ENCODE data around the gene GPR160.

GPR160 gene

DNA sequence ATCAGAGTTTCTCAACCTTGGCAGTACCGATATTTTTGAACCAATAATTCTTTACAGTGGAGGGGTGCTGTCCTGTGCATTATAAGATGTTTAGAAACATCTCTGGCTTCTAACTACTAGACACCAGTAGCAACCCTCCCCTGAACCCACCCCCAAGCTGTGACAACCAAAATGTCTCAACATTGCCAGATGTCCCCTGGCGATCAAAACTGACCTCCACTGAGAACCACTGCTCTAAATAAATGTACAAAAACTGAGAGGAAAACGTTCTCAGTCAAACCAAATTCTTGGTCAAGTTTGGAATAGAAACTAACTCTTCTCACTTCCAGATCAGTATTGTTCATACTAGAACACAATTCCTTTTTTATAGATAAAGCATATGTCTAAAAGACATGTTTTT is 58.5 kb downstream of the GPR160 start:
- TF ChIP-seq EZH2phosphoT487 (IDR thresholded peaks at IDR 0.05; ENCODE audit: borderline replicate concordance), result no peak
- no peak for TF ChIP-seq CTCF (conservative IDR thresholded peaks at IDR 0.05; ENCODE audit: low read length)
- H4K20me1 ChIP-seq (ENCODE audit: insufficient read depth, low read length, poor library complexity, severe bottlenecking), result no peaks in the 10 kb centered on the region
- no peaks in the 10 kb centered on the region for H3K27me3 ChIP-seq (ENCODE audit: insufficient read depth, low read length, poor library complexity, severe bottlenecking)
- H3K36me3 ChIP-seq (ENCODE audit: insufficient read depth, low read length), result peaks cover 90% of the 10 kb centered on the region
- H3K4me1 ChIP-seq (ENCODE audit: insufficient read depth, low read length, poor library complexity, severe bottlenecking), result no peaks in the 10 kb centered on the region
- H3K4me3 ChIP-seq (ENCODE audit: low read length, poor library complexity, severe bottlenecking), result no peak overlapping the region
- no peak overlapping the region for H3K9ac ChIP-seq (ENCODE audit: low read depth, low read length, poor library complexity, severe bottlenecking)
- H3K4me2 ChIP-seq (ENCODE audit: low read depth, low read length, poor library complexity, severe bottlenecking), result no peak overlapping the region
- H2AFZ ChIP-seq (ENCODE audit: low read length), result no peak overlapping the region
- H3K79me2 ChIP-seq (ENCODE audit: insufficient read depth, low read length), result no peaks in the 10 kb centered on the region
- H3F3A ChIP-seq (ENCODE audit: low read depth), result no peaks in the 10 kb centered on the region
- H3K9me2 ChIP-seq (replicated peaks; ENCODE audit: low read depth, low read length), result no peaks in the 10 kb centered on the region
- H3K9me3 ChIP-seq (ENCODE audit: insufficient read depth, low read depth, low read length), result no peaks in the 10 kb centered on the region

GRCh38 chr3:170098753-170099152 is 61.0 kb downstream of the GPR160 start:
- Histone ChIP-seq H3F3A (ENCODE audit: low read depth) (no peaks in the 10 kb centered on the region), H3K36me3 (ENCODE audit: insufficient read depth, low read length) (peaks cover 93% of the 10 kb centered on the region), H3K4me2 (ENCODE audit: low read depth, low read length, poor library complexity, severe bottlenecking) (no peak overlapping the region), H3K9ac (ENCODE audit: low read depth, low read length, poor library complexity, severe bottlenecking) (no peak overlapping the region), H3K27me3 (ENCODE audit: insufficient read depth, low read length, poor library complexity, severe bottlenecking) (no peaks in the 10 kb centered on the region), H3K79me2 (ENCODE audit: insufficient read depth, low read length) (no peaks in the 10 kb centered on the region), H4K20me1 (ENCODE audit: insufficient read depth, low read length, poor library complexity, severe bottlenecking) (no peaks in the 10 kb centered on the region), H3K4me1 (ENCODE audit: insufficient read depth, low read length, poor library complexity, severe bottlenecking) (no peaks in the 10 kb centered on the region), H2AFZ (ENCODE audit: low read length) (no peak overlapping the region), H3K9me2 (replicated peaks; ENCODE audit: low read depth, low read length) (no peaks in the 10 kb centered on the region), H3K9me3 (ENCODE audit: insufficient read depth, low read depth, low read length) (no peaks in the 10 kb centered on the region), H3K4me3 (ENCODE audit: low read length, poor library complexity, severe bottlenecking) (no peak overlapping the region)
- TF ChIP-seq EZH2phosphoT487 (IDR thresholded peaks at IDR 0.05; ENCODE audit: borderline replicate concordance) (no peak), CTCF (conservative IDR thresholded peaks at IDR 0.05; ENCODE audit: low read length) (no peak)

DNA sequence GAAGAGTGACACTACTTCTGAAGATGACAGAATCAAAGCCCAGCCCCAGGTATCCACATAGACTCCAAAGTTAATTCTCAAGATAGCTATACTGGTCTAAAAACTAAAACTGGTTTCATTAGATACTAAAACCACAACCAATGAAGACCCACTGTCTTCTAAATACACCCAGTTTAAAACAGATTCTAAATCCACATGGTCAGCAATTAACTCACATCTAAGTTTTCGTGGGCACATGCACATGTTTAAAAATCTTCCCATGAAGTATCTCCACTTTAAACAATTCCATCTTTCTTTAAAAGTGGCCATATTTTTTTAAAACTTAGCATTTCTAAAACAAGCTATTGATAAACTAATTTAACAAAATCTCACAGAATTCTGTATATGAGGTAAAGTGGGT is 63.1 kb downstream of the GPR160 start:
- Histone ChIP-seq H3K9ac (ENCODE audit: low read depth, low read length, poor library complexity, severe bottlenecking) (no peak overlapping the region), H3K4me3 (ENCODE audit: low read length, poor library complexity, severe bottlenecking) (no peak overlapping the region), H3K4me2 (ENCODE audit: low read depth, low read length, poor library complexity, severe bottlenecking) (no peak overlapping the region), H3K4me1 (ENCODE audit: insufficient read depth, low read length, poor library complexity, severe bottlenecking) (no peaks in the 10 kb centered on the region), H3K9me3 (ENCODE audit: insufficient read depth, low read depth, low read length) (no peaks in the 10 kb centered on the region), H3K36me3 (ENCODE audit: insufficient read depth, low read length) (peaks cover 87% of the 10 kb centered on the region), H3F3A (ENCODE audit: low read depth) (no peaks in the 10 kb centered on the region), H4K20me1 (ENCODE audit: insufficient read depth, low read length, poor library complexity, severe bottlenecking) (no peaks in the 10 kb centered on the region), H3K27me3 (ENCODE audit: insufficient read depth, low read length, poor library complexity, severe bottlenecking) (no peaks in the 10 kb centered on the region), H2AFZ (ENCODE audit: low read length) (no peak overlapping the region), H3K9me2 (replicated peaks; ENCODE audit: low read depth, low read length) (no peaks in the 10 kb centered on the region), H3K79me2 (ENCODE audit: insufficient read depth, low read length) (no peaks in the 10 kb centered on the region)
- TF ChIP-seq EZH2phosphoT487 (IDR thresholded peaks at IDR 0.05; ENCODE audit: borderline replicate concordance), result no peak
- TF ChIP-seq CTCF (conservative IDR thresholded peaks at IDR 0.05; ENCODE audit: low read length), result no peak

Data from Loucy (cell line).